ENCODE data around the gene SAFB2.

SAFB2 gene

DNA sequence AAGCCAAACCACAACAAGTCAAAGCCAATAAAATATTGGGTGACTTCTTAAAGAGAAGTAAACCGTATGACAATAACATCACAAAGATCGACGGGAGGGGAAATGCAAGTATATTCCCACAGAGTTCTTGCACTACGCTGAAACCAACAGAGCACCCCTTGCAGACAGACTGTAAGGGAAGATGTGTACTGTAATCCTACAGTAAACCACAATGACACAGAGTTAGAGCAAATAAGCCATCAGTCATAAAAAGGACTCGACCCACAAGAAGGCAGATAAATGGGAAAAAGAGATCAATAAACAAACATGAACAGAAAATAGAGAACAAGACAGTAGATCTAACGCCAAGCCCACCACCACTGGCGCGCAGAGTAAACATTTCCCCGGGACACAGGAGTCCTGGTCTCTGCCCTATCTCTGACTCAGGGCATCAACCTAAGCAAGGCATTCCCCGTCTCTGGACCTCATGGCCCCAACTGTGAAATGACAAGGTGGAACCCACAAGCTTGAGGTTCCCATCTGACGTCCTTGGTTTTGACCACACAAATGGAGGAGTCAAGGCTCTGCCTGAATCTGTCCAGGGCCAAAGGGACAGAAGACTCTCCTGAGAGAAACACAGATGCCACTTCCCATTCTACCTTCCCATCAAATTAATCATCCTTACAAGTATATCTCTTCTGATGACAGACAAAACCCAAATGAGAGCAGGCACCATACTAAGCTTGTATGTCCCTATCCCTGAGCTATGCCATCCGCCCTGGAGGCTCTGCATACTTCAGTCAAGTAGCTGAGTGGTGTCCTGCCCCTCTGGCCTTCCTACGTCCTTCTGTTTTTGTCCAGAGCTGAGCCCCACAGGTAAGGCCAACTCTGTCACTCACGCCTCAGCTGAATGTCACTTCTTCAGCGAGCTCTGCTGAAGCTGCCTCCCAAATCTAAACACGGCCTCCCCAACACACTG lies 15.0 kb downstream of the SAFB2 start:
- DNase-seq (ENCODE audit: low read depth): no peak

DNA sequence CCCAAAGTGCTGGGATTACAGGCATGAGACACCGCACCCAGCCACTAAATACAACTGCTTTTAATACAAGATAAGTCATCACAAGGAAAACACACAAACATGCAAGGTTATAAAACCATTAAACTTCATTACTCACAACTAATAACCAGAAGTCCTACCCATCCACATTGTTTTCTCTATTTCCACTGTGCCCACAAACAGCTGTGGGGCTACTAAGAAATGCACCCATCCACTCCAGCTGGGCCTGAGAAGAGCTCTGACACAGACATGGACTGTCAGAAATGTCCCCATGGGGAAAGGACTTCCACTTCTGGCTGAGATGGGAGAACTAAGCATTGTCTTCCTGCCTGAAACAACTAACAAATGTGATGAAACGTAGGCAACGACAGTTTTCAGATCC lies 17.2 kb downstream of the SAFB2 start:
- no peak for DNase-seq (ENCODE audit: low read depth)

DNA sequence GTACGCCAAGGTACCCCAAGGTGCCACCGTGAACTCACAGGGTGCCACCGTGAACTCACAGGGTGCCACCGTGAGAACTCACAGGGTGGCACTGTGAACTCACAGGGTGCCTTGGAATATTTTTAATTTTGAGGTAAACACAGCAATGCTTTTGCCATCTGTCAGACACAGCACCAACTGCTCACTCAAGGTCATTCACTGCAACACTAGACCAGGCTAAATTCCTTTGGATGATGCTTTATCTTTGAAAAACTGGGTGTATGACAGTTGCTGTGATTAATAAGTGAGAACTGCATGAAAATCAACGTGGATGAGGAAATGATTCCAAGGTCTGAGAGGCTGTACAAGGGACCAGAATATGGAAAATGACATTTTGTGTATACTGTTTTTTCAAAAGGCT lies 18.9 kb downstream of the SAFB2 start:
- DNase-seq (ENCODE audit: low read depth): no peak

DNA sequence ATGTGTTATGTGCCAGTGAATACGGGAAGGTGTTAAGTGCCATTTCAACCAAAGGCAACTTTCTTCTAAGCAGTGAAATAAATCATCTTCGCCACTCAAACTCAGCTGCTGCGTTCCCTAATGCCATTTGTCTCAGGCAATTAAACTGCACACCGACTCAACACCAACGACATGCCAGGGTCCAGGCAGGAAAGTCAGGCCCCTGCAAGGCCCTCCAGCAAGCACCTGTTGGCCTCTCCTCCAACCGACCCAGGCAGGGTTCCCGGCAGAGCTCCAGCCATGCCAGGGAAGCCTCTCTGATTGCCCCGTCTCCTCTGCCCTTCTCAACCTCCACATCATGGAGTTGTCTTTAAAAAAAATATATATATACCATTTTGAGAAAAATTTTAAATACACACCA lies 21.8 kb downstream of the SAFB2 start:
- no peak for DNase-seq (ENCODE audit: low read depth)

DNA sequence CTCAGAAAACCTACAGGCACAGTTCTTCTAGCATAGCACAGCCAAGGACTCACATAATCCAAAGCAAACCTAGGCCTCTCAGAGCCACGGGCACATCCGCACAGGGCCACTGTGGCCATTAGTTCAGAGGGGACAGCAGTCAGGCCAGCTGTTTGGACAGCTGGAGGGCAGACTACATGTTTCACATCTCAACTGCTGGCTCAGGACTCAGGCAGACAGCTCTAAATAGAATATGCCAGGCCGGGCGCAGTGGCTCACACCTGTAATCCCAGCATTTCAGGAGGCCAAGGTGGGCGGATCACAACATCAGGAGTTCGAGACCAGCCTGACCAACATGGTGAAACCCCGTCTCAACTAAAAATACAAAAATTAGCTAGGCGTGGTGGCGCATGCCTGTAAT lies 26.8 kb downstream of the SAFB2 start:
- no peak for DNase-seq (ENCODE audit: low read depth)

- DNase-seq (ENCODE audit: low read depth): no peak
These were observed 27.4 kb downstream of the SAFB2 start for GRCh38 chr19:5595129-5595528.

GRCh38 chr19:5594521-5594950 lies 28.0 kb downstream of the SAFB2 start:
- DNase-seq (ENCODE audit: low read depth): no peak

GRCh38 chr19:5593343-5594255 lies 29.0 kb downstream of the SAFB2 start:
- no peak for DNase-seq (ENCODE audit: low read depth)

GRCh38 chr19:5592531-5593342 lies 29.8 kb downstream of the SAFB2 start:
- DNase-seq (ENCODE audit: low read depth): no peak

DNA sequence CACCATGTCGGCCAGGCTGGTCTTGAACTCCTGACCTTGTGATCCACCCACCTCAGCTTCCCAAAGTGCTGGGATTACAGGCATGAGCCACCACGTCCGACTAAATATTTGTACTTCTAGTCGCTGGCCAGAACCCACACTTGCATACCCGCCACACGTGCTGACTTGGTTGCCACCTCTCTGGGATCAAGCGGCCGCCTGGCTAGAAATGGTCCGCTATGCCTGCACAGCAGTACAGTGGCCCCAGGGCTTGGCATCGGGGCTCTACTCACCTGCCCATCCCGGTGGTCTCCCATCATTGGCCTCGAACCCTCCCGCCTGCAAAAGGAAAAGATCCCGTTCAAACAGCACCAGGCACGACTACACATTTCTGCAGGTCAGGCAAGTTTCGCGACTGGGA lies 31.1 kb downstream of the SAFB2 start:
- DNase-seq (ENCODE audit: low read depth): no peak

DNA sequence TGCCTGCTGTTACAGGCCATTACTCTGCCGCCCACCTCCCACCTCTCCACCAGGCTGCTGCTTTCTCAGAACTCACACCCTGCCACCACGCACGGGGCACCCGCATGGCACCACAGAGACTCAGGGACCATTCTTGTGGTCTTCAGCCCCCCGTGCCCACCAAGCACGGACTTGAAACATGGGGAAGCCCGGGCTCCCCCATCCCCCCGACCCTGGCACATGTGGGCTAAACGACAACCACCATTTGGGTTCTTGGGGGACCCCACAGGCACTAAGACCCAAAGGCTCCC lies 31.8 kb downstream of the SAFB2 start:
- no peak for DNase-seq (ENCODE audit: low read depth)

DNA sequence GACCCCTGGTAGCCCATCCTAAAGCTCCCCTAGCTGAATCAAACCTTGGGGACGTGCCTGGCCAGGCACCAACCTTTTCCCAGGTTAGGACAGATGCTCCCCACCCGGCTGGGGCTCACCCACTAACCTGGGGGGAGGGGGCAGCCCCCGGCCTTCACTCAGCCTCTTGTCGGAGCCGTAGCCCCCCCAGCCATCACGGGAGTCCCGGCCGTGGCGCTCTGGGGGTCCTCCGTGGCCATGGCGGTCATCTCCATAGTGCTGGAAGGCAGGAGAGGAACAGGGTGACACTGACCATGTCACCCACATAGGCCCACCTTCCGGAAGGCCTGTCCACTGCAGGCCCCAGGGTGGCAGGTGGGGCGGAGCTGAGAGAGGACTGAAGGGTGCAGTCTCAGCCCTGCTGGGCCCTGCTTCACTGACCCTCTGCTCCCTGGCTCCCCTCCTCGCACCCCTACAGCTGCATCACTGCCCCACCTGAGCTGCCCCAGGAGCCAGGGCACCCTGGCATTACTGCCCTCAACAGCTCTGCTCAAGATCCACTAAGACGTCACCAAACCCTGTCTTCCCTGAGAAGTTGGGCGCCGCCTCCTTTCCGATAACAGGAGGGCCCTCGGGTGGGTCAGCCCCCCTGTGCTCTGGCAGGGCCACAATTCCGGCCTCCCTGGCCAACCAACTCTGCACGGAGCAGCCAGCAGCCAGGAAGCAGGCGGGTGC lies 32.3 kb downstream of the SAFB2 start:
- DNase-seq (ENCODE audit: low read depth): no peak

GRCh38 chr19:5588906-5589676 lies 33.5 kb downstream of the SAFB2 start:
- no peak for DNase-seq (ENCODE audit: low read depth)

DNA sequence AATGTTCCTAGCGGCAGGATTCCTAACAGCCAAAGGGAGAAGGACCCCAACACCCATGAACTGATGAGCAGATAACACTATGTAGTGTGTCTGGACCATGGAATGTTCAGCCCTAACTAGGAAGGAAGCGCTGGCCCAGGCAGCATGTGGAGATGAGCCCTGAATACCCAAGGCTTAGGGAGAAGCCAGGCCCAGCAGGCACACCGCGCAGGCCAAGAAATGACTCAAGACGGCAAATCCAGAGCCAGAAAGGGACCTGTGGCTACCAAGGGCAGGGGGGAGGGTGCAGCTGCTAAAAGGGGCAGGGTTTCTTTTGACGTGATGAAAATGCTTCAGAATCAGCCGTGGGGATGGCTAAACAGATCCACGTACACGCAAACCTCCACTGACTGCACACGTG lies 34.1 kb downstream of the SAFB2 start:
- no peak for DNase-seq (ENCODE audit: low read depth)

GRCh38 chr19:5587661-5588060 lies 34.9 kb downstream of the SAFB2 start:
- no peak for DNase-seq (ENCODE audit: low read depth)

- no peak for DNase-seq (ENCODE audit: low read depth)
These were observed 35.5 kb downstream of the SAFB2 start for GRCh38 chr19:5587071-5587455.

DNA sequence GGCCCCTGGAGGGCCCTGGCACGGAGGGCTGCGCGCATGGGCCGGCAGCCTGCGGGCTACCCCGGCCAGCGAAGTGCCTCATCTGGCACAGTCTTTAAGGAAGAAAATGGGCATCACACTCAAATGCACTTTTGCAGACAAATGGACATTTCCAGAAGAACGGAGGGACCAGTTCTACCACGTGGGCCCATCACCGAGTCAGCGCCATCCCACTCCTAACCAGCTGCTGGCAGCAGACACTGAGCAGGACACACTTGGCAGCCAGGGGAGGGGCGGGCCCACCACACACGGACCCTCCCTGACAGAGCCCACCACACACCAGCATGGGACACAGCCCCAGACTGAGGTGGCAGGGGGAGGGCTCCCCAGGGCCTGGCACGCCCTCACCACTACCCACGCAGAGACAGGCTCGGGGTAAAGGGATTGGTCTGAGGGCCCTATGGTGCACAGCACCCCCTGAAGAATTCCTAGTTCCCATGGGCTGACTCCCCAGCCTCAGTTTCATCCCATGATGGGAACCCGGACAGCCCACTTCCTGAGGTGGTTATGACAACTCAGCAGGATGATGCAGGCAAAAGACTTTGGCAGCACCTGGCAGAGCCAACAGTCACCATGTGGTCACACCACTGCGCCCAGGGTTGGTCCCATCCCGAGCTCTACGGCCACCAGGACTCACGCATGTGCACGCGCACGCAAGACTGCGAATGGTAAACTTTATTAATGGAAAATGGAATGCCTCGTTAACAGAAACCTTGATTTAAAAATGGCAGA lies 36.1 kb downstream of the SAFB2 start:
- DNase-seq (ENCODE audit: low read depth): no peak

- DNase-seq (ENCODE audit: low read depth): no peak
These were observed 36.9 kb downstream of the SAFB2 start for GRCh38 chr19:5585461-5586299.

GRCh38 chr19:5580161-5580571 lies 42.4 kb downstream of the SAFB2 start:
- no peak for DNase-seq (ENCODE audit: low read depth)

All from fibroblast of gingiva (primary cell).